Measurements from ENCODE around the gene LAMA2.

DNA sequence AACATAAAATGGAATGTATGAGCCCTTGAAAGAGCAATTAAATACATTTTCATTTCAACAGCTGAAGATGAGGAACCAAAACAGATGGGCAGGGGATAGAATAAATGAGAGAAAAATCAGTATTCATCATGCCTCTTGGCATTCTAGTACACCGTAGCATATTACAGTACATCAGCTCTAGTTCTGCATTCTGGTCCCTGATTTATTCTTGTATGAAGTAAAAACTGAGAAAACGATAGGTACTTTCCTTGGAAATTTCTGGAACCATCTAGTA is 477.7 kb downstream of the LAMA2 start:
- TF ChIP-seq ZNF274 (IDR thresholded peaks at IDR 0.05; ENCODE audit: low read depth, low read length) (no peak), SUZ12 (IDR thresholded peaks at IDR 0.05; ENCODE audit: extremely low read depth, insufficient read depth, insufficient read length) (no peak)

Measured in NT2/D1 (cell line).